Measurements from ENCODE around the gene TRMT10A. TPM values are rescaled to one million over a fixed set of nuclear protein-coding genes. Genes with fewer than 3 reads are reported as not detected.

TRMT10A gene
- total RNA-seq, 1 experiment from 2014 or later: 6.1 TPM

GRCh38 chr4:99510721-99511120 lies 53.1 kb downstream of the TRMT10A start, which contains the start of gene C4orf17:
Gene C4orf17, plus strand, starts transcription at chr4:99511021. Its CDS starts 2,061 bp downstream, at chr4:99513082.
- no peak within 1 kb of the TSS for H2AFZ ChIP-seq
- H3K4me2 ChIP-seq: no peak within 1 kb of the TSS
- no peaks in the 10 kb centered on the region for H4K20me1 ChIP-seq (ENCODE audit: insufficient read depth)
- H3F3A ChIP-seq (ENCODE audit: insufficient read depth, low read depth): no peaks in the 10 kb centered on the region
- no peaks in the 10 kb centered on the region for H3K36me3 ChIP-seq (ENCODE audit: low read depth)
- no peaks in the 10 kb centered on the region for H3K4me1 ChIP-seq (replicated peaks; ENCODE audit: insufficient read depth)
- POLR2A ChIA-PET (ENCODE audit: unreplicated experiment): no interaction called here
- no peak within 1 kb of the TSS for H3K4me3 ChIP-seq
- no peaks in the 10 kb centered on the region for H3K27me3 ChIP-seq (ENCODE audit: insufficient read depth, low read depth)
- intact Hi-C loops (cut with micrococcal nuclease; ENCODE audit: unreplicated experiment): no loop called here
- no peaks in the 10 kb centered on the region for H3K9me2 ChIP-seq (ENCODE audit: insufficient read depth)
- BruUV-seq (replicated peaks): no TSS peak
- no peaks in the 10 kb centered on the region for H3K79me2 ChIP-seq (ENCODE audit: low read depth)
- CTCF ChIA-PET: no interaction called here
- no peak within 1 kb of the TSS for H3K27ac ChIP-seq
- TF ChIP-seq EZH2 (IDR thresholded peaks at IDR 0.05; ENCODE audit: low read depth): no peak
- no peak for TF ChIP-seq CTCF (conservative IDR thresholded peaks at IDR 0.05)
- H3K9me3 ChIP-seq (ENCODE audit: insufficient read depth, low read depth): no peaks in the 10 kb centered on the region
- no peak for DNase-seq

- Histone ChIP-seq H3K4me1 (replicated peaks; ENCODE audit: insufficient read depth) (no peaks in the 10 kb centered on the region), H3K36me3 (ENCODE audit: low read depth) (no peaks in the 10 kb centered on the region), H3F3A (ENCODE audit: insufficient read depth, low read depth) (no peaks in the 10 kb centered on the region), H3K4me3 (no peak overlapping the region), H3K4me2 (no peak overlapping the region), H3K27ac (no peak overlapping the region), H3K27me3 (ENCODE audit: insufficient read depth, low read depth) (no peaks in the 10 kb centered on the region), H3K9me2 (ENCODE audit: insufficient read depth) (no peaks in the 10 kb centered on the region), H2AFZ (no peak overlapping the region), H3K9me3 (ENCODE audit: insufficient read depth, low read depth) (no peaks in the 10 kb centered on the region), H3K79me2 (ENCODE audit: low read depth) (no peaks in the 10 kb centered on the region), H4K20me1 (ENCODE audit: insufficient read depth) (no peaks in the 10 kb centered on the region)
- no TSS peak for BruUV-seq (replicated peaks)
- POLR2A ChIA-PET (ENCODE audit: unreplicated experiment): no interaction called here
- TF ChIP-seq CTCF (conservative IDR thresholded peaks at IDR 0.05) (no peak), EZH2 (IDR thresholded peaks at IDR 0.05; ENCODE audit: low read depth) (no peak)
- CTCF ChIA-PET: no interaction called here
- DNase-seq: no peak
- intact Hi-C loops (cut with micrococcal nuclease; ENCODE audit: unreplicated experiment): no loop called here
Measured at GRCh38 chr4:99507762-99508161, 56.1 kb downstream of the TRMT10A start.

- H3K4me1 ChIP-seq (replicated peaks; ENCODE audit: insufficient read depth): no peaks in the 10 kb centered on the region
- CTCF ChIA-PET: no interaction called here
- H3K27me3 ChIP-seq (ENCODE audit: insufficient read depth, low read depth): no peaks in the 10 kb centered on the region
Measured at GRCh38 chr4:99507349-99507748, 56.5 kb downstream of the TRMT10A start.

More at GRCh38 chr4:99507349-99507748, 56.5 kb downstream of the TRMT10A start:
- H3K27ac ChIP-seq: no peak overlapping the region
- intact Hi-C loops (cut with micrococcal nuclease; ENCODE audit: unreplicated experiment): no loop called here
- no peaks in the 10 kb centered on the region for H3K79me2 ChIP-seq (ENCODE audit: low read depth)
- H4K20me1 ChIP-seq (ENCODE audit: insufficient read depth): no peaks in the 10 kb centered on the region
- no TSS peak for BruUV-seq (replicated peaks)
- no peak overlapping the region for H2AFZ ChIP-seq
- no peak for TF ChIP-seq CTCF (conservative IDR thresholded peaks at IDR 0.05)
- TF ChIP-seq EZH2 (IDR thresholded peaks at IDR 0.05; ENCODE audit: low read depth): no peak
- no peaks in the 10 kb centered on the region for H3F3A ChIP-seq (ENCODE audit: insufficient read depth, low read depth)
- no peak overlapping the region for H3K4me3 ChIP-seq
- POLR2A ChIA-PET (ENCODE audit: unreplicated experiment): no interaction called here
- DNase-seq: no peak
- no peaks in the 10 kb centered on the region for H3K9me2 ChIP-seq (ENCODE audit: insufficient read depth)
- H3K36me3 ChIP-seq (ENCODE audit: low read depth): no peaks in the 10 kb centered on the region
- no peak overlapping the region for H3K4me2 ChIP-seq
- H3K9me3 ChIP-seq (ENCODE audit: insufficient read depth, low read depth): no peaks in the 10 kb centered on the region

All from PC-9 (cell line).